NT2/D1 (cell line): Measurements from ENCODE around the gene PIP5K1C.

ENCODE experiments used
- SUZ12 ChIP-seq: IDR thresholded peaks from 2 replicates; pipeline ENCODE4 v1.6.1; 2011; ENCODE audit not compliant: insufficient read length, insufficient read depth; ENCODE audit errors: extremely low read depth
- ZNF274 ChIP-seq: IDR thresholded peaks from 2 replicates; pipeline ENCODE4 v1.6.1; 2011; ENCODE audit warnings: mild to moderate bottlenecking, low read depth, low read length

GRCh38 chr19:3656073-3656746 lies 44.1 kb downstream of the PIP5K1C start:
- TF ChIP-seq ZNF274 (no peak), SUZ12 (no peak)
